Right lobe of liver (tissue), 4 donors: ENCODE data around the gene CENPM.

Experiments used
- POLR2A ChIP-seq: fragments of 450-650 bp; IDR thresholded peaks from one replicate; pipeline ENCODE4 v1.6.1; 2017; ENCODE audit warnings: antibody characterized with exemption, mild to moderate bottlenecking
- TF ChIP-seq, protein P1 (sequence below), 4 donors: fragments of 200-600 bp in 3 of 4; fragments of 450-650 bp in 1 of 4; IDR thresholded peaks; one replicate each; pipeline versions ENCODE4 v1.5.1 to v1.8.0; 2016 to 2022; ENCODE audit warnings: antibody characterized with exemption in 4 of 4, mild to moderate bottlenecking in 2 of 4
- donor health status: DM: no; HTN: no; CAD: no.
- donor health status: DM: no; HTN: no; CAD: no.
- donor health status: DM: no; HTN: yes; CAD: no.

- TF ChIP-seq, protein P1, sequence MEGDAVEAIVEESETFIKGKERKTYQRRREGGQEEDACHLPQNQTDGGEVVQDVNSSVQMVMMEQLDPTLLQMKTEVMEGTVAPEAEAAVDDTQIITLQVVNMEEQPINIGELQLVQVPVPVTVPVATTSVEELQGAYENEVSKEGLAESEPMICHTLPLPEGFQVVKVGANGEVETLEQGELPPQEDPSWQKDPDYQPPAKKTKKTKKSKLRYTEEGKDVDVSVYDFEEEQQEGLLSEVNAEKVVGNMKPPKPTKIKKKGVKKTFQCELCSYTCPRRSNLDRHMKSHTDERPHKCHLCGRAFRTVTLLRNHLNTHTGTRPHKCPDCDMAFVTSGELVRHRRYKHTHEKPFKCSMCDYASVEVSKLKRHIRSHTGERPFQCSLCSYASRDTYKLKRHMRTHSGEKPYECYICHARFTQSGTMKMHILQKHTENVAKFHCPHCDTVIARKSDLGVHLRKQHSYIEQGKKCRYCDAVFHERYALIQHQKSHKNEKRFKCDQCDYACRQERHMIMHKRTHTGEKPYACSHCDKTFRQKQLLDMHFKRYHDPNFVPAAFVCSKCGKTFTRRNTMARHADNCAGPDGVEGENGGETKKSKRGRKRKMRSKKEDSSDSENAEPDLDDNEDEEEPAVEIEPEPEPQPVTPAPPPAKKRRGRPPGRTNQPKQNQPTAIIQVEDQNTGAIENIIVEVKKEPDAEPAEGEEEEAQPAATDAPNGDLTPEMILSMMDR (IDR thresholded peaks at IDR 0.05), result no peak
- TF ChIP-seq POLR2A, result no peak
These were observed 35.9 kb upstream of the CENPM start for GRCh38 chr22:41982865-41983264.
